Body of pancreas (tissue), 4 donors: Measurements from ENCODE around the gene PEA15. TPM values are rescaled to one million over a fixed set of nuclear protein-coding genes. Genes with fewer than 3 reads are reported as not detected.
A peak's percentile ranks its signal among the peaks of the same experiment; 100 is the strongest.

Experiments used
- ATAC-seq: fragments of 150-250 bp; one replicate; pipeline ENCODE4 v1.9.1; 2016
- DNase-seq, 4 donors: peaks; one replicate each; pipeline ENCODE4 v3.0.0-alpha.2; 2019
- H3K27ac ChIP-seq, 4 donors: fragments of 200-600 bp; sonication (generic); 1 replicate in 3 of 4; 2 replicates in 1 of 4; pipeline versions ENCODE4 v1.5.1 to v1.6.1; 2016 to 2019; ENCODE audit warnings: mild to moderate bottlenecking in 1 of 4, mixed read lengths in 1 of 4, moderate library complexity in 1 of 4
- H3K27me3 ChIP-seq, 2 donors: fragments of 200-600 bp; sonication (generic); one replicate each; pipeline ENCODE4 v1.6.0; 2016; ENCODE audit warnings: mild to moderate bottlenecking in 1 of 2
- H3K36me3 ChIP-seq, 2 donors: fragments of 200-600 bp; sonication (generic); replicated peaks in 1 of 2; 2 replicates each; pipeline ENCODE4 v1.5.1; 2016; ENCODE audit warnings: low read depth in 2 of 2; ENCODE audit not compliant: insufficient read depth in 1 of 2
- H3K4me1 ChIP-seq: fragments of 200-600 bp; sonication (generic); one replicate; pipeline ENCODE4 v1.6.0; 2016
- H3K4me3 ChIP-seq, 2 donors: fragments of 200-600 bp; sonication (generic); 1 replicate in 1 of 2; 2 replicates in 1 of 2; pipeline ENCODE4 v1.5.1; 2016 to 2019
- H3K9me3 ChIP-seq, 3 donors: fragments of 200-600 bp; sonication (generic); 1 replicate in 2 of 3; 2 replicates in 1 of 3; pipeline ENCODE4 v1.5.1; 2016
- POLR2A ChIP-seq, 3 donors: fragments of 450-650 bp; IDR thresholded peaks; one replicate each; pipeline ENCODE4 v1.6.1; 2016; ENCODE audit warnings: antibody characterized with exemption in 3 of 3, mild to moderate bottlenecking in 2 of 3
- WGBS, 2 donors: methylation state at CpG; one replicate each; pipeline ENCODE4 v1.1.5; 2017; 5-methylcytosine and 5-hydroxymethylcytosine counted together
- intact Hi-C: fragments of 100-400 bp; cut with DNase I; formaldehyde crosslinking; loops from one replicate; pipeline ENCODE4 v1.15.1; 2023
- total RNA-seq, 2 donors: library from RNA; depleted of rRNA; stranded (reverse); fragments of >200 nt; gene quantifications; one replicate each; pipeline ENCODE4 v1.1.0, GENCODE V29; 2016
- TF ChIP-seq, protein P1 (sequence below), 7 experiments: fragments of 450-650 bp in 4 of 7; fragments of 200-600 bp in 3 of 7; sonication (generic) in 3 of 7; IDR thresholded peaks; one replicate each; pipeline ENCODE4 v1.5.1; 2016 to 2019; ENCODE audit warnings: antibody characterized with exemption in 7 of 7

PEA15 gene
- total RNA-seq, 2 donors from 2014 or later: 21.4 to 23.9 TPM

GRCh38 chr1:160158534-160158933 lies 46.6 kb upstream of the PEA15 start:
- H3K27ac ChIP-seq: no peak overlapping the region

DNA sequence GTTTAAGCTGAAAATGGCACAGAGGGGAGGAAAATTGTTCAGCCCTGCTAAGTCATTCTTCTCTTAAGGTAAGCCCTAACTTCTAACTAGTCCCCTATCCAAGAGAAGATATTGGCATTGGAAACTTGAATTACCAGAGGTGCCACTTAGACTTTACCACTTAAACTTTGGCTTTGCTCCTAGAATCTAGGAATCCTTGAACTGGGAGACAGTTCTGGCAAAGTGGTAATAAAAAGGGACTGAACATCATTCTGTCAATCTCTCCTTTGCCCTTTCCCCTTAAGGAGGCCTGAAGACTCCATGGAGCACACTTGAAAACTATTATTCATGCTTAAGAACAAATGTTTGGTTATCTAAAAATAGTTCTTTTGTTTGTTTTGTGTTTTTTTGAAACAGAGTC lies 45.3 kb upstream of the PEA15 start:
- Histone ChIP-seq H3K4me3 (no peak overlapping the region), H3K9me3 (no peaks in the 10 kb centered on the region), H3K4me1 (peaks cover 7% of the 10 kb centered on the region), H3K27ac (no peak overlapping the region), H3K27me3 (no peaks in the 10 kb centered on the region), H3K36me3 (no peaks in the 10 kb centered on the region)
- intact Hi-C loops: no loop called here
- TF ChIP-seq POLR2A (IDR thresholded peaks at IDR 0.05): no peak
- TF ChIP-seq, protein P1, sequence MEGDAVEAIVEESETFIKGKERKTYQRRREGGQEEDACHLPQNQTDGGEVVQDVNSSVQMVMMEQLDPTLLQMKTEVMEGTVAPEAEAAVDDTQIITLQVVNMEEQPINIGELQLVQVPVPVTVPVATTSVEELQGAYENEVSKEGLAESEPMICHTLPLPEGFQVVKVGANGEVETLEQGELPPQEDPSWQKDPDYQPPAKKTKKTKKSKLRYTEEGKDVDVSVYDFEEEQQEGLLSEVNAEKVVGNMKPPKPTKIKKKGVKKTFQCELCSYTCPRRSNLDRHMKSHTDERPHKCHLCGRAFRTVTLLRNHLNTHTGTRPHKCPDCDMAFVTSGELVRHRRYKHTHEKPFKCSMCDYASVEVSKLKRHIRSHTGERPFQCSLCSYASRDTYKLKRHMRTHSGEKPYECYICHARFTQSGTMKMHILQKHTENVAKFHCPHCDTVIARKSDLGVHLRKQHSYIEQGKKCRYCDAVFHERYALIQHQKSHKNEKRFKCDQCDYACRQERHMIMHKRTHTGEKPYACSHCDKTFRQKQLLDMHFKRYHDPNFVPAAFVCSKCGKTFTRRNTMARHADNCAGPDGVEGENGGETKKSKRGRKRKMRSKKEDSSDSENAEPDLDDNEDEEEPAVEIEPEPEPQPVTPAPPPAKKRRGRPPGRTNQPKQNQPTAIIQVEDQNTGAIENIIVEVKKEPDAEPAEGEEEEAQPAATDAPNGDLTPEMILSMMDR (IDR thresholded peaks at IDR 0.05): no peak
- DNase-seq: no peak
- ATAC-seq: no peak

More at GRCh38 chr1:160158534-160158933, 46.6 kb upstream of the PEA15 start:
- Histone ChIP-seq H3K36me3 (no peaks in the 10 kb centered on the region), H3K27me3 (no peaks in the 10 kb centered on the region), H3K9me3 (no peaks in the 10 kb centered on the region), H3K4me1 (peaks cover 7% of the 10 kb centered on the region), H3K4me3 (no peak overlapping the region)
- TF ChIP-seq POLR2A (IDR thresholded peaks at IDR 0.05): no peak
- TF ChIP-seq, protein P1 (IDR thresholded peaks at IDR 0.05): no peak
- ATAC-seq (no peak), DNase-seq (no peak)
- 82 to 90% methylated on average over 4 of the region's 4 CpGs for WGBS, 2 donors
- intact Hi-C loops: no loop called here

DNA sequence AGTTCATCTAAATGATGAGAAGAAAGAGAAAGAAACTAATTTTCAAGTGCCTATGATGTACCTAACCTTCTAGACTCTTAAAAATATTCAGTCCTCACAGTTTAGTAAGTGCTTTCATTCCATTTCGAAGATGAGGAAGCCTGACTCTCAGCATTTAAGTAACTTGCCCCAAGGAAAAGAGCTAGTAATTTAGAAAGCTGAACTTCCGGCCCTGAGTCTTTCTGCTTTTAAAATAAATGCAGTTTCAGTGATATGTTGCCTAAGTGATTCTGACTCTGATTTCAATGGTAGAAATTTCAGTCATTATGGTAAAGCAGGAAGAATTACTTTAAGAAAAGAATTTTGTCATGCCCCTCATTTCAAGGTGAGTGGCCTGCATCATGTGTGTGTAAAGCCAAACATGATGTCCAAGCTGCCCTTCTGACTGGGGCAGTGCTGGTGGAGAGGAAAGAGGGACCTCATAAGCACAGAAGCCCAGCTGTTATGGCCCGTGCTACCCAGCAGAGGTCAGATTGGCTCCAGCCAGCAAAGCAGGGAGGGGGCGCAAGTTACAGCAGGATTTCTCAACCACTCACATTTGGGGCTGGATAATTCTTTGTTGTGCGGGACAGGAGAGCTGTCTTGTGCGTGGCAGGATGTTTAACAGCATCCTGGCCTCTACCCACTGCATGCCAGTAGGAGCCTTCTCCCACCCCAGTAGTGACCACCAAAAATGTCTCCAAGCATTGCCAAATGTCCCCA lies 43.0 kb upstream of the PEA15 start:
- WGBS, 2 donors: 62 to 78% methylated on average over 6 of the region's 6 CpGs
- H3K36me3 ChIP-seq: no peaks in the 10 kb centered on the region
- no peaks in the 10 kb centered on the region for H3K27me3 ChIP-seq
- intact Hi-C loops: no loop called here
- peak in 1 of 4 donors; percentile 11 for DNase-seq
- TF ChIP-seq, protein P1 (IDR thresholded peaks at IDR 0.05): no peak
- no peak for TF ChIP-seq POLR2A (IDR thresholded peaks at IDR 0.05)
- H3K4me3 ChIP-seq: no peak overlapping the region
- no peak overlapping the region for H3K27ac ChIP-seq
- ATAC-seq: no peak
- no peaks in the 10 kb centered on the region for H3K9me3 ChIP-seq
- H3K4me1 ChIP-seq: peaks cover 7% of the 10 kb centered on the region

- no peaks in the 10 kb centered on the region for H3K36me3 ChIP-seq
- no peak overlapping the region for H3K27ac ChIP-seq
- intact Hi-C loops: no loop called here
- DNase-seq: no peak
- H3K4me1 ChIP-seq: peaks cover 7% of the 10 kb centered on the region
- H3K4me3 ChIP-seq: no peak overlapping the region
- TF ChIP-seq, protein P1 (IDR thresholded peaks at IDR 0.05): no peak
- no peak for TF ChIP-seq POLR2A (IDR thresholded peaks at IDR 0.05)
- 72 to 73% methylated on average over 2 of the region's 2 CpGs for WGBS, 2 donors
- H3K27me3 ChIP-seq: no peaks in the 10 kb centered on the region
- H3K9me3 ChIP-seq: no peaks in the 10 kb centered on the region
- ATAC-seq: no peak
Observed at GRCh38 chr1:160162931-160163330, 42.3 kb upstream of the PEA15 start.

DNA sequence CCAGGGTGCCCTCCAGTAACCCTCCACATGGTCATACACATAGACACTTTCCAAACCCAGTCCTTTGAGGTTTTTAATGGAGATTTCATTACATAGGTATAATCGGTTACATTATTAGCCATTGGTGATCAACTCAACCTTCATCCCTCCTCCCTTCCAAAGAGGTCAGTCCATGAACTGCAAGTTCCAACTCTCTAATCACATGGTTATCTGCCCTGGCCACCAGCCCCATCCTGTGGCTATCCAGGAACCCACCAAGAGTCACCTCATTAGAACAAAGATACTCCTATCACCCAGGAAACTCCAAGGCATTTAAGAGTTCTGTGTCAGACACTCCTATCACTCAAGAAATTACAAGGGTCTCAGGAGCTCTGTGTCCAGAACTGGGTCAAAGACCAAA lies 41.6 kb upstream of the PEA15 start:
- no peak overlapping the region for H3K27ac ChIP-seq
- H3K36me3 ChIP-seq: no peaks in the 10 kb centered on the region
- TF ChIP-seq POLR2A (IDR thresholded peaks at IDR 0.05): no peak
- TF ChIP-seq, protein P1 (IDR thresholded peaks at IDR 0.05): no peak
- ATAC-seq (no peak), DNase-seq (no peak)
- peaks cover 7% of the 10 kb centered on the region for H3K4me1 ChIP-seq
- H3K27me3 ChIP-seq: no peaks in the 10 kb centered on the region
- WGBS, 2 donors: 83 to 95% methylated on average over 1 of the region's 1 CpG
- no peak overlapping the region for H3K4me3 ChIP-seq
- intact Hi-C loops: no loop called here
- H3K9me3 ChIP-seq: no peaks in the 10 kb centered on the region
